NCI-H1417 (cell line): ENCODE results near the gene STK35.
"Not testable (repeated sequence)": the region's sequence is repeated elsewhere in the genome, so short reads cannot be mapped to it uniquely, and the experiment has no call there.

Source experiments
- DNase-seq, 3 experiments: peaks; one replicate each; lab custom pipeline; 2025; lab: John Stamatoyannopoulos, UW

STK35 gene

GRCh38 chr20:2156666-2157624 is 55.3 kb downstream of the STK35 start:
- no peak for DNase-seq

- DNase-seq, result no peak
Observed at GRCh38 chr20:2162125-2162822, 60.6 kb downstream of the STK35 start.

GRCh38 chr20:2162823-2163166 is 61.2 kb downstream of the STK35 start:
- DNase-seq, result no peak

- no peak for DNase-seq
Observed at GRCh38 chr20:2163312-2163711, 61.7 kb downstream of the STK35 start.

DNA sequence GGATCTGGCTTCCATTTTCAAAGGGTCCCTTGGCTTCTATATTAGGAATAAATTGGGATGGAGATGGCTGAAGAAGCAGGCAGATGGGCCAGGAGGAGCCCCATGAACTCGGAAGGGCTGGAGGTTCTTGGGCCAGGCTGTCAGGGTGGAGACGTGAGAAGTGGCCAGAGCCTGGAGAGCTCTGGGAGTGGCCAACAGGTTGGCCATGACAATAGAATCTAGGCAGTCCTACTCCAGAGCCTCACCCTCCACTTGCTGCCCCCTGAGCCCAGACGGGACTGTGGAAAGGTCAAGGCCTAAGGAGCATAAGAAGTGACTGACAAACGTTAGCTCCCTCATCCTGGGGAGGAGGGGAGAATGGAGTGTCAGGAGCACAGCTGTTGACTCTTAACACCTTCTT is 62.1 kb downstream of the STK35 start:
- no peak for DNase-seq

DNA sequence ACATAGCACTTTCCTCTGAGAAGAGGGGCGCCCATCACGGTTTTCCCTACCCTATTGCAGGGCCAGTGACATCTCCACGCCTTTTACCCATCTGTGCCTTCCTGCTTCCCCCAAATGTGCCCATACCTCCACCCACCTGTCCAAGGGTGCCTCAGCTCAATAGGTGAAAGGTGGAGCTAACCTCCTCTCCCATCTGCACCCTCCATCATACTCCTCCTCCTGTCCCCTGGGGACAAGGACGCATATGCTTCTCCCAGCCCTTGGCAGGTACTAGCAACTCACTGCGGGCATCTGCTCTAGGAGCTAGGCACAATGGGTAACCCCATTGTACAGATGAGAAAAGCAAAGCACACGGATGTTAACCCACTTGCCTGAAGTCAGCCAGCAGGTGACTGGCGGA is 62.8 kb downstream of the STK35 start:
- DNase-seq, result no peak

- no peak for DNase-seq
Observed at GRCh38 chr20:2164966-2165365, 63.3 kb downstream of the STK35 start.

DNA sequence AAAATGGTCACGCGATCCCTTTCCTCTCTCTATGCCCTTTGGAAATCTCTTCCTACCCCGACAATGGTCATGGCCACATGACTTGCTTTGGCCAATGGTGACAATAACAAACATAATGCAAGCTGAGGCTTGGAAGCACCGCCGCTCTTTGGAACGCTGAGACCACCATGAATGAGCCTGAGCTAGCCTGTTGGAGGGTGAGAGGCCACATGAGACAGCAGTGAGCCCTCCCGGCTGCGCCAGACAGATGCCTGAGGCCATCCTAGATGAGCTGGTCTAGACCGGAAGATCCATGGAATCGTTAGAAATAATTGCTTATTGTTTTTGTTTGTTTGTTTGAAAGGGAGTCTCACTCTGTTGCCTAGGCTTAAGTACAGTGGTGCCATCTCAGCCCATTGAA is 64.2 kb downstream of the STK35 start:
- no peak for DNase-seq

GRCh38 chr20:2167112-2167511 is 65.5 kb downstream of the STK35 start:
- no peak for DNase-seq

- no peak for DNase-seq
Observed at GRCh38 chr20:2168946-2169345, 67.3 kb downstream of the STK35 start.

- DNase-seq, result no peak
Observed at GRCh38 chr20:2169456-2170088, 67.9 kb downstream of the STK35 start.

- DNase-seq, result no peak
Observed at GRCh38 chr20:2170404-2170803, 68.8 kb downstream of the STK35 start.

- DNase-seq, result no peak
Observed at GRCh38 chr20:2171266-2171790, 69.7 kb downstream of the STK35 start.

GRCh38 chr20:2171840-2172239 is 70.2 kb downstream of the STK35 start:
- DNase-seq, result not testable (repeated sequence)

GRCh38 chr20:2172305-2173175 is 70.9 kb downstream of the STK35 start:
- peak; percentile 61 to 85 (median 65) for DNase-seq

GRCh38 chr20:2173186-2173585 is 71.6 kb downstream of the STK35 start:
- no peak for DNase-seq

- DNase-seq, result no peak
Observed at GRCh38 chr20:2174067-2174466, 72.4 kb downstream of the STK35 start.

- DNase-seq, result no peak
Observed at GRCh38 chr20:2176946-2177345, 75.3 kb downstream of the STK35 start.

GRCh38 chr20:2178318-2179232 is 76.9 kb downstream of the STK35 start:
- peak in 1 of 3 experiments; percentile 51 for DNase-seq

- no peak for DNase-seq
Observed at GRCh38 chr20:2179233-2179580, 77.6 kb downstream of the STK35 start.

DNA sequence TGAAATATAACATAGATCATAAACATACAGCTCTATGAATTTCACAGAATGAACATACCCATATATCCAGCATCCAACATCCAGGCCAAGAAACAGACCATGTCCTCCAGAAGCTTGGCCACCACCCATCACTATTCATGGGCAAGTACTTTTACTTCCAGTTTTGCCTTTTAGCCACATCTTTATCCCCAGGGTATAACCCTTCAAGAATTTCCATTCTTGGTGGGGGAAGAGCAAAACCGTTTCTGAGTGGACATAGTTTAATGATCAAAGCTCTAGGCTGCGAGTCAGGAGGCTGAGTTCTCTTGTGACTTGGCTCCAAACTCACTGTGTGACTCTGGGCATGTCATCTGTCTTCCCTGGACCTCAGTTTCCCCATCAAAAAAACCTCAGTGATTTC is 78.3 kb downstream of the STK35 start:
- DNase-seq, result no peak
